Measurements from ENCODE around the gene CAPN2.
A peak's percentile ranks its signal among the peaks of the same experiment; 100 is the strongest.
"Not testable (repeated sequence)": the region's sequence is repeated elsewhere in the genome, so short reads cannot be mapped to it uniquely, and the experiment has no call there.

Gene CAPN2

GRCh38 chr1:223793716-223794115, 81.4 kb downstream of the CAPN2 start:
- no peak for DNase-seq

GRCh38 chr1:223794136-223794880, 82.0 kb downstream of the CAPN2 start:
- DNase-seq, result no peak

- DNase-seq, result no peak
Measured at GRCh38 chr1:223796210-223796609, 83.9 kb downstream of the CAPN2 start.

GRCh38 chr1:223802032-223802431, 89.7 kb downstream of the CAPN2 start:
- no peak for DNase-seq

GRCh38 chr1:223802602-223803001, 90.3 kb downstream of the CAPN2 start:
- DNase-seq, result no peak

GRCh38 chr1:223803211-223803610, 90.9 kb downstream of the CAPN2 start:
- DNase-seq, result no peak

GRCh38 chr1:223809905-223810304, 97.6 kb downstream of the CAPN2 start:
- DNase-seq, result not testable (repeated sequence)

- no peak for DNase-seq
Measured at GRCh38 chr1:223810586-223810985, 98.2 kb downstream of the CAPN2 start.

GRCh38 chr1:223811634-223812101, 99.3 kb downstream of the CAPN2 start:
- DNase-seq, result peak; percentile 2

- no peak for DNase-seq
Measured at GRCh38 chr1:223813645-223814044, 101.3 kb downstream of the CAPN2 start.

- DNase-seq, result no peak
Measured at GRCh38 chr1:223815020-223815853, 102.9 kb downstream of the CAPN2 start.

- DNase-seq, result no peak
Measured at GRCh38 chr1:223815865-223816264, 103.5 kb downstream of the CAPN2 start.

GRCh38 chr1:223817265-223817664, 104.9 kb downstream of the CAPN2 start:
- not testable (repeated sequence) for DNase-seq

- no peak for DNase-seq
Measured at GRCh38 chr1:223819730-223820514, 107.6 kb downstream of the CAPN2 start.

GRCh38 chr1:223820515-223820858, 108.1 kb downstream of the CAPN2 start:
- no peak for DNase-seq

- DNase-seq, result no peak
Measured at GRCh38 chr1:223820971-223821370, 108.6 kb downstream of the CAPN2 start.

GRCh38 chr1:223824287-223824686, 111.9 kb downstream of the CAPN2 start:
- no peak for DNase-seq

- DNase-seq, result no peak
Measured at GRCh38 chr1:223824712-223825111, 112.4 kb downstream of the CAPN2 start.
